GM23338 (cell line): ENCODE measurements around the gene ZNF208.

Experiments
- CREB1 ChIP-seq: fragments of 250-450 bp; sonication (Bioruptor Pico); IDR thresholded peaks from 2 replicates; pipeline ENCODE4 v1.5.0; 2020; ENCODE audit warnings: low read depth, mild to moderate bottlenecking, moderate library complexity
- CTCF ChIP-seq, 2 experiments: fragments of 200-600 bp in 1 of 2; sonication (generic) in 1 of 2; conservative IDR thresholded peaks; 2 replicates each; pipeline versions ENCODE4 v1.5.1 to v1.6.1; 2016 to 2017; ENCODE audit warnings: antibody characterized with exemption in 2 of 2, low read depth in 2 of 2, mild to moderate bottlenecking in 2 of 2, moderate library complexity in 1 of 2
- EZH2 ChIP-seq: fragments of 200-600 bp; sonication (generic); IDR thresholded peaks from one replicate; pipeline ENCODE4 v1.8.0; 2017; ENCODE audit warnings: antibody characterized with exemption, mild to moderate bottlenecking, low read depth; ENCODE audit not compliant: unreplicated experiment
- EZH2phosphoT487 ChIP-seq: fragments of 200-600 bp; sonication (generic); IDR thresholded peaks from one replicate; pipeline ENCODE4 v1.8.1; 2018; ENCODE audit warnings: antibody characterized with exemption; ENCODE audit not compliant: unreplicated experiment
- JUNB ChIP-seq: IDR thresholded peaks from one replicate; pipeline ENCODE4 v1.6.1; 2016; ENCODE audit warnings: antibody characterized with exemption; ENCODE audit not compliant: unreplicated experiment
- POLR2AphosphoS5 ChIP-seq: IDR thresholded peaks from 2 replicates; pipeline ENCODE4 v1.6.1; 2016; ENCODE audit warnings: antibody characterized with exemption, low read depth
- REST ChIP-seq: IDR thresholded peaks from one replicate; pipeline ENCODE4 v1.6.1; 2018; ENCODE audit warnings: antibody characterized with exemption; ENCODE audit not compliant: unreplicated experiment
- STAT1 ChIP-seq: IDR thresholded peaks from one replicate; pipeline ENCODE4 v1.6.1; 2016; ENCODE audit warnings: antibody characterized with exemption; ENCODE audit not compliant: unreplicated experiment

GRCh38 chr19:21908066-21908465 lies 102.7 kb downstream of the ZNF208 start:
- TF ChIP-seq CTCF (conservative IDR thresholded peaks at IDR 0.05; ENCODE audit: low read depth in 2 of 2) (no peak), JUNB (no peak), EZH2 (no peak), POLR2AphosphoS5 (no peak), REST (no peak), EZH2phosphoT487 (no peak), CREB1 (no peak), STAT1 (no peak)
